HS-5 (cell line): ENCODE results near the gene TGFBR2.

Experiments
- DNase-seq: peaks from one replicate; pipeline ENCODE4 v3.0.0-alpha.2; 2012; ENCODE audit warnings: low read depth

The TGFBR2 gene

GRCh38 chr3:30602946-30603345 is 3.5 kb upstream of the TGFBR2 start:
- DNase-seq = no peak

GRCh38 chr3:30604093-30604492 is 2.3 kb upstream of the TGFBR2 start:
- DNase-seq = no peak

DNA sequence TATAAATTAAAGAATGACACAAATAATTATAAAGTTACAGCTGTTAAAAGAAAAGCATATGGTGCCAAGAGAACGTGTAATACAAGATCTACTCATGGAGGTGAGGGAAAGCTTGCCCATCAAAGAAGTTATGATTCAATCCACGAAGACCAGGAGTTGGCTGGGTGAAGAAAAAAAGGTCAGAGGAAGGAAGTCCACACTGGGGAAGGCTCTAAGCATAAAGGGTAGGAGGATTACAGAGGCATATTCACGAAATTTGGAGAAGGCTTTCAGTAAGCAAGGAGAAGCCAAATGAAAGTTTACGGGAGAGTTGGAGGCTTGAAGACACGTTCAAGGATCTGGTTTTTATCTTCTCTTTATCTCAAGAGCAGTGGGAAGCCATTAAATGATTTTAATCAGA is 1.8 kb upstream of the TGFBR2 start:
- DNase-seq = no peak

DNA sequence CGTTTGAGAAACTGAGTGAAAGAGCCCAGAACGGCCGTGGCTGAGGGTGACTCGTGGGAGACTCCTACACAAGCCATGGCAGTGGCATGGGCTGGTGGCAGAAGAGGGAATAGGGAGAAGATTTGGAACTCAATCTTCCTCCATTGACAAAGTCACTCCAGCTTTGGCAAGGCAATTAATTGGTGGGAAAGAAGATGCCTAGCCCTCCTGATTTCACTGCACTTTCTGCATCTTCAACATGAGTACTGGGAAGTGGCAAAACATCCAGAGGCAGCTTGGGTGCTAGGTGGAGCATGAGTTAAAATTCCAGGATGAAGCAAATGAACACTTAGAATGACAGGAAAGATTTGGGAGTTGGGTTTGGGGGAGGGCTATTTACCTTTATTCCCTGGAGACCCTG is 1.4 kb upstream of the TGFBR2 start:
- no peak for DNase-seq

DNA sequence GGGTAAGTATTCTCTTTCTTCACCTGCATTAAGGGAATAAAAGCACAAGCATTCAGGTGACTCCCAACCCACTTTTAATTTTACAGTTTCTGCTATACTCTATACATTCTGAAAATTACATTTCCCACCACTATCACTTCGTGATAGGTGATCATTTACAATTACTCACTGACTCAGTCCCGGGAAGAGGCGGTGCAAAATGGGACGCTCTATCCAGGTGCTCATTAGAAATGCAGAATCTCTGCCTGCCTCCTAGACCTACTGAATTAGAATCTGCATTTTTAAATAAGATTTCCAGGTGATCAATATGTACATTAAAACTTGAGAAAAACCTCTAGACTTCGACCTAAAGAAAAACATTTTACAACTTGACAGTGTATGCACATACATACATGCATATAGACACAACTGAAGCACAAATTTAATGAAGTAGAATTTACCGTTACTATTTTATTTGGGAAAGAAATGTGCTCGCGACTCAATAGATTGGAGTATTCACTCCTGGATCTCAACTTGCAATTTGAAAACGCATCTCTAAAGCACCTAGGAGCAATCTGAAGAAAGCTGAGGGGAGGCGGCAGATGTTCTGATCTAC is 598 bp upstream of the TGFBR2 start:
- no peak for DNase-seq

GRCh38 chr3:30607032-30607833 is 832 bp downstream of the TGFBR2 start:
- DNase-seq = no peak

DNA sequence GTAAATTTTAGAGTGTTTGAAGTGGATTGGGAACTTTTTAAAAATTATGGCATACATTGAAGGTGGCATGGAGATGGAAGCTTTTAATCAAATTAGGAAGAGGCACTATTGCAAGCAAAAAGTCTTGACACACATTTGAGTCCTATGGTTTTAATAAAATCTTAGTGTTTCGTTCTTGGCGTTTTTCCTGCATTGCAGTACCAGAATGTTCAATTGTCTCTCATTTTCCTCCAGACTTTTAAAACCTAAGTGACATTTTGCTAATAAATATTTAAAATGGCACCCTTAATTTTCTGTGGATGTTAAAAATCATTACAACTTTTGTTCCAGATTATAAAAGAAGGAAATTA is 2.2 kb downstream of the TGFBR2 start:
- DNase-seq = no peak

GRCh38 chr3:30609930-30610701 is 3.7 kb downstream of the TGFBR2 start:
- DNase-seq = no peak

GRCh38 chr3:30610702-30611368 is 4.4 kb downstream of the TGFBR2 start:
- no peak for DNase-seq

DNA sequence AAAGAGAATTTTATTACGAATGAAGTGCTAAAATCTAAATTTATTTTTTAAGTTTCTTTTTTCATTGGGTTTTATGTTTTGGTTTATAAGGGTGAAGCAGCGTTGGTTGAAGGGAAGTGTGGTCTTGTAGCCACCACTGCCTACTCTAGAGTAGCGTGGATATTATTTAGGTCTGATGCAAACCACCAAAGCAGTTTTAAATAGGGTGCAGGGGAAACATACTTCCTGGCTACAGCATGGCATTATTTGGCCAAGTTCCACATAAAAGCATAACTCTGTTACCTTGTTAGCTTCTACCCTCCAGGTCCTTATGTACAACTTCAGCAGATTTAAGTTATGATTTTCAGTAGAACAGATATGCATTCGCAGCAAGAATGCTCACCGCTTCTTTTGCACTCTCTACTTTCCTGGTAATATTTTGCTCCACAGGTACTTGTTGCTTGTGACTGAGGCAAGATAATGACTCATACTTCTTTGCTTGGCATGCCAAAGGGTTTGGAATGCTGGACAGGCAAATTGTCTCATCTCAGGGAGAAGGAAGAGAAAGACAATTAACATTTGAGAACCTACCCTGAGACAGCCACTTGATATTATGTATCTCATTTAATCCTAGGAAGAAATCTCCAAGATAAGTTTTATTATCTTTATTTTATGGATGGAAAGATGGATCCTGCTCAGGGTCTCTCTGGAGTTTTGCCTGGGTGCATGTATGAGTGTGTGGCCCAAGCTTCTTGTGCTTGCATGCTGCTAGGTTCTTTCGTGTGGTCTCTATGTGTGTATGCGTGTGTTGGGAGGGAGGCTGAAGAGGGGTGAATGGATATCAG is 5.4 kb downstream of the TGFBR2 start:
- no peak for DNase-seq

DNA sequence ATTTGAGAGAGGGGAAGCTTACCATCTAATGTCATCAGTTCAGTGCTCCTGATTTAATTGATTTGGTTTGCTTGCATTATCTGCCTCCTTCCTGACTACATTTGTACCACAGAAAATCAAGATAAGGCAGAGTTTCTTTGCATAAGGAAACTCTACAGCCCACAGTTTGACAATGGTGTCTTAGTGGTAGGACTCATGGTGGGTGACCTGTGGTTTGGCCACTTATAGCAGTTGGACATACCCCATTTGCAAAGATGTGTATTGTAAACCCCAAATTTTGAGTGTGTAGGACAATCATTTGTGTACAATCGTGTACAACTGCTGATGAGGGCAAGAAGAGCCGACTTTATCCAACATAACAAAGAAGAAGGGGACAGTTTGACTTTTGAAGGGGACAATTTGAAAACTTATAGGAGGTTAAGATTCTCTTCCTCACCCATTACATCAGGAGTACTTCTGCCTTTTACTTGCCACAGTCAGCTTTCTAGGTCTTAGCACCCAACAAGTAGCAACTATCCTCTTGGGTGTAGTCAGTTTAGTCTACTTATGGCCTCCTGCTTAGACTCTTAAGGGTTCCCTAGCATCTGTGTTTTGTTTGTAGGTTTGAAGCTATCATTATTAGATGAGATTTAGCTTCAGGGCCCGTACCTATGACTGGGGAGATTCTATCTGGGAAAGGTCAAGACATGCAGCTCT is 6.2 kb downstream of the TGFBR2 start:
- no peak for DNase-seq

- DNase-seq = no peak
Observed at GRCh38 chr3:30613133-30613825, 6.9 kb downstream of the TGFBR2 start.

DNA sequence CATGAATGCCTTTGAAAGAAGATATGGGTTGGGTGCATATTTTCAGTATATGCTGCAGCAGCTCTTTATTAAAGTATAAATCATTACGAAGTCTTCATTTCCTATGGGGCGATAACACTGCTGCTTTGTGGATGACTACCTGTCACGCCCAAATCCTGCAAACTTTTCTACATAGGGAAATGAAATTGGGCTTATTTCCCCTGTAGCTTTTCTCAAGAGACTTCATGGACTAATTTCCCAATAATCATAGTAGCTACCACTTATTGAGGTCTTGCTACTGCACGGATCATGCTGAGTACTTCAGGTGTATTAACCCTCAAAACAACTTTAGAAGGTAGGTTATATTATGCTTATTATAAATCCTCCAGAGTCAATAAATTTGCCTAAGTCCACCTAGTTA is 8.0 kb downstream of the TGFBR2 start:
- no peak for DNase-seq

DNA sequence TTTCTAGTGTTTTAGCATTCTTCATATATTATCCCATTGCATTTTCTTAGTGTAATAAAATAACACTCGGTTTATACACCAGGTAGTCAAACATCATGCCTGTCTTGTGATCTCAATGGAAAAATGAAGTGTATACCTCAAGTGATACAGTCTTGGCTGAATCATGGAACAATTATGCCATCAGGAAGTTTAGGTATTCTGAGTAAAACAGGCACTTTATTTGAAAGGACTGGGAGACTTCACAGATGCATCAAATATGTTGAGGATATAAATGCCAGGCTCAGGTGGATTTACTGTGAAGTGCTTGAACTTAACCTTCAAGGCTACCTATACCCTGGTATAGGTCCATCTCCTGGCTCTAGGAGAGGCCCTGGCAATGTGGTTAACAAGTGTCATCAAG is 8.5 kb downstream of the TGFBR2 start:
- no peak for DNase-seq

DNA sequence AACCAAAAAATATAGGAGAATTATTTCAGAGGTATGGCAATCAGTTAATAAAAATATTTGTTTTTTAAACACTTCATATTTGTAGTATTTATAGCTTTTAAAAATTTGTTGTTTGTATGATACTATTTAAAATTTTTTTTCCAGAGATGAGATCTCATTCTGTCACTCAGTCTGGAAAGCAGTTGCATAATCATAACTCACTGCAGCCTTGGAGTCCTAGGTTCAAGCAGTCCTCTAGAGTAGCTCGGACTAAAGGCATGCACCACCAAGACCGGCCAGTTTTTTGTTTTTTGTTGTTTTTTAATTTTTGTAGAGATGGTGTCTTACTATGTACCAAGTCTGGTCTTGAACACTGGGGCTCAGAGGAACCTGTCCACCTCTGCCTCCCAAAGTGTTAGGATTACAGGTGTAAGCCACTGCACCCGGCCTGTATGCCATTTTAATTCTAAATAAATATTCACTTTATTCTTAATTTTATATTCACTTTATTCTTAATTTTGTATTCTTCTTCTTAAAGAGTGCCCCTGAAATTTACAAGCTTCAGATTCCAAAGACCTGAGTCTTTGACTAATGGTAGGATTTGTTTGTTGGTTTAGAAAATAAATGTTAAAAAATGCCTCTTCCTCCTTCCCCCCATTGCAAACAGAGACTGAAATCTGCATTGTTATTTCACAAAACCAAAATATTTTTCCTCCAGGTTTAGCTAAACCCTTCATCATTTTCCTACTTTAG is 9.4 kb downstream of the TGFBR2 start:
- no peak for DNase-seq

GRCh38 chr3:30616347-30617027 is 10.1 kb downstream of the TGFBR2 start:
- no peak for DNase-seq

- no peak for DNase-seq
Observed at GRCh38 chr3:30617069-30617468, 10.7 kb downstream of the TGFBR2 start.

DNA sequence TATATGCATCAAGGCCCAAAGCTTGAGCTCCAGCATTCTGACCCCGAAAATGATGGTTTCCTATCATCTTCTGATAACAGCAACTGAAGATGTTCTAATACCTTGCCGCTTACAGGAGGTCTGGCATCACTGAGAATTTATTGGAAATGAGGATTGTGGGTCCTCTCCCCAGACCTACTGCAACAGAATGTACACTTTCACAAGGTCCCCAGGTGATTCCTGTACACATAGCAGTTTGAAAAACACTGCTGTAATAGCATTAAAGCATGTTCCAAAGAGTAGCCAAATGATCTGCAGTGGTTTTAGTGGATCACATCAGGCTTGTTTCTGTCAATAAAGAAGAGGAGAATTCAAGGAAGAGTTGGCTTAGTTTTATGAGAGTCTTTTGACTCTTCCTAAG is 11.3 kb downstream of the TGFBR2 start:
- DNase-seq = no peak

GRCh38 chr3:30618526-30618925 is 12.1 kb downstream of the TGFBR2 start:
- DNase-seq = no peak
